GM18520 (cell line): Measurements from ENCODE around the gene SHC4.
"Not testable (repeated sequence)": the region's sequence is repeated elsewhere in the genome, so short reads cannot be mapped to it uniquely, and the experiment has no call there.

ENCODE experiments used
- ATAC-seq: cut with Tn5 transposase; IDR thresholded peaks from one replicate; pipeline ENCODE4 v1.9.1; 2021; ENCODE audit not compliant: unreplicated experiment

The SHC4 gene

GRCh38 chr15:48802257-48802656 lies 161.5 kb downstream of the SHC4 start:
- peak; percentile 49 for ATAC-seq

- ATAC-seq: no peak
Observed at GRCh38 chr15:48800811-48801455, 162.8 kb downstream of the SHC4 start.

- ATAC-seq: no peak
Observed at GRCh38 chr15:48800245-48800644, 163.5 kb downstream of the SHC4 start.

GRCh38 chr15:48798319-48798718 lies 165.4 kb downstream of the SHC4 start:
- ATAC-seq: no peak

GRCh38 chr15:48796930-48797329 lies 166.8 kb downstream of the SHC4 start:
- no peak for ATAC-seq

GRCh38 chr15:48796521-48796920 lies 167.2 kb downstream of the SHC4 start:
- ATAC-seq: no peak

- no peak for ATAC-seq
Observed at GRCh38 chr15:48795901-48796300, 167.8 kb downstream of the SHC4 start.

- ATAC-seq: peak; percentile 85
Observed at GRCh38 chr15:48794697-48795134, 169.0 kb downstream of the SHC4 start.

GRCh38 chr15:48792408-48792807 lies 171.3 kb downstream of the SHC4 start:
- no peak for ATAC-seq

GRCh38 chr15:48790466-48791115 lies 173.1 kb downstream of the SHC4 start:
- ATAC-seq: not testable (repeated sequence)

- ATAC-seq: no peak
Observed at GRCh38 chr15:48785712-48786111, 178.0 kb downstream of the SHC4 start.

GRCh38 chr15:48785195-48785594 lies 178.5 kb downstream of the SHC4 start:
- no peak for ATAC-seq

- no peak for ATAC-seq
Observed at GRCh38 chr15:48784756-48785155, 179.0 kb downstream of the SHC4 start.

GRCh38 chr15:48782911-48783310 lies 180.8 kb downstream of the SHC4 start:
- no peak for ATAC-seq

- ATAC-seq: no peak
Observed at GRCh38 chr15:48781481-48782081, 182.1 kb downstream of the SHC4 start.

- no peak for ATAC-seq
Observed at GRCh38 chr15:48781017-48781416, 182.7 kb downstream of the SHC4 start.

GRCh38 chr15:48778331-48778730 lies 185.4 kb downstream of the SHC4 start:
- ATAC-seq: no peak

GRCh38 chr15:48777645-48778330 lies 185.9 kb downstream of the SHC4 start:
- ATAC-seq: no peak

GRCh38 chr15:48775546-48775945 lies 188.2 kb downstream of the SHC4 start:
- ATAC-seq: no peak

- ATAC-seq: no peak
Observed at GRCh38 chr15:48774484-48774883, 189.2 kb downstream of the SHC4 start.
